Measurements from ENCODE around the gene PRKCA. TPM values are rescaled to one million over a fixed set of nuclear protein-coding genes. Genes with fewer than 3 reads are reported as not detected.
A peak's percentile ranks its signal among the peaks of the same experiment; 100 is the strongest.

PRKCA gene
- total and polyA plus RNA-seq, 9 of the 15 experiments (the other 6 are each of a cell fraction or from before 2014, with no cell fraction given), result 3.2 to 33.0 (median 17.8) TPM

DNA sequence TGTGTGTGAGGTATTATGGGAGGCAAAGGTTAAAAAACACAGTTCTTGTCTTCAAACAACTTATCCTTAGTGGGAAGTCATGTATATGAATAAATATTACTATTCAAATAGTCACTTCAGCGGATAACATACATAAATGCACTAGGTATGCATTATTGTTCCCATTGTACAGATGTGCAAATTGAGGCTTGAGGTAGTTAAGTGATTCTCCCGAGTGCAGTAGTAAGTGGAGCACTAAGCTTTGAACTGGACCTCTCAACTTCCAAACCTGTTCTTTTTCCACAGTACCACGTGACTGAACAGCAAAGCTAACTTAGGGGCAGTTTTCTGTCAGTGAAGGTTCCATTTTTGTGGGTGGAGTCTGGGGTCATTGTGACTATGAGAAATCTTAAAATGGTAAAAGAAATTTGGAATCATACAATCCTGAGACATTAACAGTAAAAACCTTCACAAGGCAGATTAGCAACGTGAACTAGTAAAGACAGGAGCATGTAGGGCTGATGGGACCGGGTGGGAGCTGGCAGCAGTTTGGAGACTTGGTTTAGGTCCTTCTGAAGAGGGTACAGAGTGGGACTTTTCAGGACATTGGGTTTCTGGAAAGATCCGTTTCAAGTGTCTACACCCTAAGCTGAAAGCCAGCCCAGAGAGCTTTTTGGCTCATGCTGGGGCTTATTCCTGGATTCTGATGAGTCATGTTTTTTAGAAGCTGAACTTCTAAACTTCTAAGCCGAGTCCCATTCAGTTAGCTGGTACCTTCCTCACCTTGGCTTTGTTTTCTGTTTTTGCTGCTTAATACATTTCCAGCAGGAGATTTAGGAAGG, 204.9 kb downstream of the PRKCA start (continued):
- TF ChIP-seq, protein P1, sequence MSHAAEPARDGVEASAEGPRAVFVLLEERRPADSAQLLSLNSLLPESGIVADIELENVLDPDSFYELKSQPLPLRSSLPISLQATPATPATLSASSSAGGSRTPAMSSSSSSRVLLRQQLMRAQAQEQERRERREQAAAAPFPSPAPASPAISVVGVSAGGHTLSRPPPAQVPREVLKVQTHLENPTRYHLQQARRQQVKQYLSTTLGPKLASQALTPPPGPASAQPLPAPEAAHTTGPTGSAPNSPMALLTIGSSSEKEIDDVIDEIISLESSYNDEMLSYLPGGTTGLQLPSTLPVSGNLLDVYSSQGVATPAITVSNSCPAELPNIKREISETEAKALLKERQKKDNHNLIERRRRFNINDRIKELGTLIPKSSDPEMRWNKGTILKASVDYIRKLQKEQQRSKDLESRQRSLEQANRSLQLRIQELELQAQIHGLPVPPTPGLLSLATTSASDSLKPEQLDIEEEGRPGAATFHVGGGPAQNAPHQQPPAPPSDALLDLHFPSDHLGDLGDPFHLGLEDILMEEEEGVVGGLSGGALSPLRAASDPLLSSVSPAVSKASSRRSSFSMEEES (CRISPR knock-in tag; IDR thresholded peaks at IDR 0.05), result peak; percentile 91
- TF ChIP-seq, protein P2, sequence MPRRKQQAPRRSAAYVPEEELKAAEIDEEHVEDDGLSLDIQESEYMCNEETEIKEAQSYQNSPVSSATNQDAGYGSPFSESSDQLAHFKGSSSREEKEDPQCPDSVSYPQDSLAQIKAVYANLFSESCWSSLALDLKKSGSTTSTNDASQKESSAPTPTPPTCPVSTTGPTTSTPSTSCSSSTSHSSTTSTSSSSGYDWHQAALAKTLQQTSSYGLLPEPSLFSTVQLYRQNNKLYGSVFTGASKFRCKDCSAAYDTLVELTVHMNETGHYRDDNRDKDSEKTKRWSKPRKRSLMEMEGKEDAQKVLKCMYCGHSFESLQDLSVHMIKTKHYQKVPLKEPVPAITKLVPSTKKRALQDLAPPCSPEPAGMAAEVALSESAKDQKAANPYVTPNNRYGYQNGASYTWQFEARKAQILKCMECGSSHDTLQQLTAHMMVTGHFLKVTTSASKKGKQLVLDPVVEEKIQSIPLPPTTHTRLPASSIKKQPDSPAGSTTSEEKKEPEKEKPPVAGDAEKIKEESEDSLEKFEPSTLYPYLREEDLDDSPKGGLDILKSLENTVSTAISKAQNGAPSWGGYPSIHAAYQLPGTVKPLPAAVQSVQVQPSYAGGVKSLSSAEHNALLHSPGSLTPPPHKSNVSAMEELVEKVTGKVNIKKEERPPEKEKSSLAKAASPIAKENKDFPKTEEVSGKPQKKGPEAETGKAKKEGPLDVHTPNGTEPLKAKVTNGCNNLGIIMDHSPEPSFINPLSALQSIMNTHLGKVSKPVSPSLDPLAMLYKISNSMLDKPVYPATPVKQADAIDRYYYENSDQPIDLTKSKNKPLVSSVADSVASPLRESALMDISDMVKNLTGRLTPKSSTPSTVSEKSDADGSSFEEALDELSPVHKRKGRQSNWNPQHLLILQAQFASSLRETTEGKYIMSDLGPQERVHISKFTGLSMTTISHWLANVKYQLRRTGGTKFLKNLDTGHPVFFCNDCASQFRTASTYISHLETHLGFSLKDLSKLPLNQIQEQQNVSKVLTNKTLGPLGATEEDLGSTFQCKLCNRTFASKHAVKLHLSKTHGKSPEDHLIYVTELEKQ (CRISPR knock-in tag; IDR thresholded peaks at IDR 0.05), result no peak
- TF ChIP-seq TBP (optimal IDR thresholded peaks at IDR 0.05; ENCODE audit: low read depth, low read length) (peak; percentile 57), KLF10 (CRISPR knock-in tag; IDR thresholded peaks at IDR 0.05) (no peak), HDGF (IDR thresholded peaks at IDR 0.05) (peak; percentile 85; the same call in 1 of the 2 replicates), NCOA4 (IDR thresholded peaks at IDR 0.05; ENCODE audit: partially characterized antibody) (peak; percentile 53), TEAD2 (tag; IDR thresholded peaks at IDR 0.05) (peak; percentile 33; the same call in 1 of the 2 replicates), MIER1 (IDR thresholded peaks at IDR 0.05; ENCODE audit: low read depth) (peak; percentile 86; the same call in 1 of the 2 replicates), SREBF2 (CRISPR knock-in tag; IDR thresholded peaks at IDR 0.05) (no peak), SMARCE1 (IDR thresholded peaks at IDR 0.05) (peak; percentile 56; the same call in 1 of the 2 replicates), EP300 (IDR thresholded peaks at IDR 0.05; ENCODE audit: low read length) (peak; percentile 48), NFRKB (IDR thresholded peaks at IDR 0.05; ENCODE audit: low read depth) (0 out of 2 replicates have a peak, but pooled peaks have one; percentile 43), PHF20 (IDR thresholded peaks at IDR 0.05; ENCODE audit: partially characterized antibody) (peak; percentile 80), RAD51 (IDR thresholded peaks at IDR 0.05; ENCODE audit: borderline replicate concordance, low read depth) (peak; percentile 88), FUS (optimal IDR thresholded peaks at IDR 0.05; ENCODE audit: low read depth, low read length) (no peak), CBX3 (IDR thresholded peaks at IDR 0.05; ENCODE audit: borderline replicate concordance in 1 of 2, low read length in 2 of 2) (peak in 1 of 2 experiments; percentile 85; a peak in 2 of 3 replicates), MTA3 (IDR thresholded peaks at IDR 0.05; ENCODE audit: borderline replicate concordance) (0 out of 2 replicates have a peak, but pooled peaks have one; percentile 35), PTBP1 (IDR thresholded peaks at IDR 0.05; ENCODE audit: low read depth, low read length) (0 out of 2 replicates have a peak, but pooled peaks have one; percentile 35), CC2D1A (IDR thresholded peaks at IDR 0.05) (no peak)
- TF ChIP-seq, protein P3, sequence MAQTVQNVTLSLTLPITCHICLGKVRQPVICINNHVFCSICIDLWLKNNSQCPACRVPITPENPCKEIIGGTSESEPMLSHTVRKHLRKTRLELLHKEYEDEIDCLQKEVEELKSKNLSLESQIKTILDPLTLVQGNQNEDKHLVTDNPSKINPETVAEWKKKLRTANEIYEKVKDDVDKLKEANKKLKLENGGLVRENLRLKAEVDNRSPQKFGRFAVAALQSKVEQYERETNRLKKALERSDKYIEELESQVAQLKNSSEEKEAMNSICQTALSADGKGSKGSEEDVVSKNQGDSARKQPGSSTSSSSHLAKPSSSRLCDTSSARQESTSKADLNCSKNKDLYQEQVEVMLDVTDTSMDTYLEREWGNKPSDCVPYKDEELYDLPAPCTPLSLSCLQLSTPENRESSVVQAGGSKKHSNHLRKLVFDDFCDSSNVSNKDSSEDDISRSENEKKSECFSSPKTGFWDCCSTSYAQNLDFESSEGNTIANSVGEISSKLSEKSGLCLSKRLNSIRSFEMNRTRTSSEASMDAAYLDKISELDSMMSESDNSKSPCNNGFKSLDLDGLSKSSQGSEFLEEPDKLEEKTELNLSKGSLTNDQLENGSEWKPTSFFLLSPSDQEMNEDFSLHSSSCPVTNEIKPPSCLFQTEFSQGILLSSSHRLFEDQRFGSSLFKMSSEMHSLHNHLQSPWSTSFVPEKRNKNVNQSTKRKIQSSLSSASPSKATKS (CRISPR knock-in tag; IDR thresholded peaks at IDR 0.05), result no peak
- TF ChIP-seq, protein P4, sequence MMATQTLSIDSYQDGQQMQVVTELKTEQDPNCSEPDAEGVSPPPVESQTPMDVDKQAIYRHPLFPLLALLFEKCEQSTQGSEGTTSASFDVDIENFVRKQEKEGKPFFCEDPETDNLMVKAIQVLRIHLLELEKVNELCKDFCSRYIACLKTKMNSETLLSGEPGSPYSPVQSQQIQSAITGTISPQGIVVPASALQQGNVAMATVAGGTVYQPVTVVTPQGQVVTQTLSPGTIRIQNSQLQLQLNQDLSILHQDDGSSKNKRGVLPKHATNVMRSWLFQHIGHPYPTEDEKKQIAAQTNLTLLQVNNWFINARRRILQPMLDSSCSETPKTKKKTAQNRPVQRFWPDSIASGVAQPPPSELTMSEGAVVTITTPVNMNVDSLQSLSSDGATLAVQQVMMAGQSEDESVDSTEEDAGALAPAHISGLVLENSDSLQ (IDR thresholded peaks at IDR 0.05), result peak; percentile 68

All from K562 (cell line).